CD4-positive, alpha-beta T cell (primary cell): Measurements from ENCODE around the gene PHF23. TPM values are rescaled to one million over a fixed set of nuclear protein-coding genes. Genes with fewer than 3 reads are reported as not detected.
A peak's percentile ranks its signal among the peaks of the same experiment; 100 is the strongest.

Source experiments
- ATAC-seq: fragments of 200-7000 bp; cut with Tn5 transposase; one replicate; pipeline ENCODE4 v1.10.0; 2022; ENCODE audit warnings: mild to moderate bottlenecking; ENCODE audit not compliant: poor library complexity
- CTCF ChIA-PET: fragments of 350-600 bp; sonication (Branson Sonifier 250); formaldehyde crosslinking; loops from one replicate; lab custom pipeline; 2021; ENCODE audit warnings: antibody characterized with exemption, inconsistent platforms; lab: Charles Lee
- POLR2A ChIA-PET: fragments of 350-600 bp; sonication (Branson Sonifier 250); formaldehyde crosslinking; loops from one replicate; lab custom pipeline; 2021; ENCODE audit warnings: antibody characterized with exemption, inconsistent platforms; lab: Charles Lee
- DNase-seq, 14 experiments: peaks; one replicate each; pipeline ENCODE4 v3.0.0-alpha.2; 2013 to 2020; ENCODE audit warnings: mixed read lengths in 2 of 14
- H3K27ac ChIP-seq, 2 donors: one replicate each; pipeline versions ENCODE4 v1.5.1 to v1.7.0; 2013; ENCODE audit warnings: low read length in 2 of 2, low read depth in 1 of 2, mild to moderate bottlenecking in 1 of 2
- H3K27me3 ChIP-seq, 2 experiments: 1 replicate in 1 of 2; 2 replicates in 1 of 2; pipeline versions ENCODE4 v1.6.1 to v1.7.0; 2013; ENCODE audit warnings: low read length in 2 of 2, control low read depth in 1 of 2, mild to moderate bottlenecking in 1 of 2, moderate library complexity in 1 of 2; ENCODE audit not compliant: insufficient read depth in 2 of 2, control insufficient read depth in 1 of 2
- H3K36me3 ChIP-seq: one replicate; pipeline ENCODE4 v1.6.1; 2013; ENCODE audit warnings: low read length, control low read depth; ENCODE audit not compliant: insufficient read depth
- H3K4me1 ChIP-seq: one replicate; pipeline ENCODE4 v1.6.1; 2013; ENCODE audit warnings: low read length, control low read depth; ENCODE audit not compliant: insufficient read depth
- H3K4me3 ChIP-seq: one replicate; pipeline ENCODE4 v1.5.1; 2013; ENCODE audit warnings: mild to moderate bottlenecking, low read length, moderate library complexity
- H3K9me3 ChIP-seq, 2 experiments: 1 replicate in 1 of 2; 2 replicates in 1 of 2; pipeline versions ENCODE4 v1.6.1 to v1.7.0; 2013; ENCODE audit warnings: low read length in 2 of 2, mild to moderate bottlenecking in 2 of 2, control low read depth in 1 of 2, moderate library complexity in 1 of 2; ENCODE audit not compliant: control insufficient read depth in 1 of 2, insufficient read depth in 1 of 2
- H3K27ac Mint-ChIP-seq: one replicate; pipeline ENCODE4 v1.8.0; 2020; ENCODE audit warnings: mixed read lengths
- H3K27me3 Mint-ChIP-seq: one replicate; pipeline ENCODE4 v1.8.0; 2021; ENCODE audit warnings: mixed read lengths
- H3K36me3 Mint-ChIP-seq: one replicate; pipeline ENCODE4 v1.8.0; 2021; ENCODE audit warnings: low read depth, mixed read lengths
- H3K4me1 Mint-ChIP-seq: one replicate; pipeline ENCODE4 v1.8.0; 2021; ENCODE audit warnings: low read depth, mixed read lengths
- H3K4me3 Mint-ChIP-seq: one replicate; pipeline ENCODE4 v1.8.0; 2020; ENCODE audit warnings: mild to moderate bottlenecking, mixed read lengths
- H3K9me3 Mint-ChIP-seq: one replicate; pipeline ENCODE4 v1.8.0; 2020; ENCODE audit warnings: mixed read lengths
- CTCF ChIP-seq: fragments of 200-600 bp; IDR thresholded peaks from one replicate; pipeline ENCODE4 v1.8.0; 2022; ENCODE audit warnings: antibody characterized with exemption, mild to moderate bottlenecking
- intact Hi-C, 2 experiments: fragments of 100-400 bp; cut with DNase I in 1 of 2; cut with micrococcal nuclease in 1 of 2; formaldehyde crosslinking; loops; one replicate each; pipeline versions ENCODE4 v1.15.1 to v1.9.0; 2023 to 2025; cut with DNase I, micrococcal nuclease
- total RNA-seq, 174 experiments: library from RNA in 2 of 174; stranded (reverse) in 2 of 174; gene quantifications; one replicate each; pipeline ENCODE4 v1.2.3 and lab custom pipeline; 2021 to 2026

Gene PHF23
- total RNA-seq, 2 experiments from 2014 or later: 4.5 to 5.1 TPM

DNA sequence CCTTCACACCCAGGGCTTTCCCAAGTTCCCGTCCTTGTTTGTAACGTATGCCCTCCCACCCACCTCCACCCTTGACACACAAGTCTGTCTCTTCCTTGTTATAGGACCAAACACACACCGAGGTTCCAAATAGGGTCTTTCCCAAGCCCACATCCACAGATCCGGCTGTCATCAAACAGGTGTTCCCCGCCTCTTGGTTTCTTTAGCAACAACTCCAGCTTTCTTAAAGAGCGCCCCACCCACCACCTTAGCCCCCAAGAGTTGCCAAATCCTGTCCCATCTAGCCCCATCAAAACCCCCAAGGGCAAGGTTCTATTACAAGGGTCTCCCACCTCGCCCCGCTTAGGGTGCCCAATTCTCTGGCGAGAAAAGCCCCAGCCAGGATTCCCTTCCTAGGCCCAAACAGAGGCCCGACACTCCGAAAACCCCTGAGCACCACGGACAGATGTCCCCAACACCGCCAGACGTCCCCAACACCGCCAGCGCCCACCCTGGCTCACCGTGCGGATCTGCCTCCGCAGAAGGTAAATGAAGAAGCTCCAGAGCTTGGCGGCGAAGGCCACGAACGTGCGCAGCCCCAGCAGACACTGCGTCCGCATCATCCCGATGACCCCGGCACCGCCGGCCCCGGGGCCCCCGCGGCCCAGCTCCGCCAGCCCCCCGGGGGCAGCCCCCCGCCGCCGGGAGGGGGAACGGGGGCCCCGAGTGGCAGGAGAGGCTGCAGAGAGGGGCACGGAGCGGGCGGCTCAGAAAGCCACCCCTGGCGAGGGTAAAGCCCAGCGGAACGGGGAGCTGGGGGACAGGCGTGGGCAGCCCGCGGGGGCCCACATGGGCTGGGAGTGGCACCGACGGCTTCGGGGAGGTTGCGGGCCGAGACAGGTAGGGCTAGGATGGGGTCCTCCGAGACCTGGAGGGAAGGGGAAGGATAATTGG lies 11.7 kb upstream of the PHF23 start:
- H3K4me1 Mint-ChIP-seq: peaks cover 45% of the 10 kb centered on the region
- DNase-seq (peak in 4 of 14 experiments; percentile 8 to 81 (median 60)), ATAC-seq (peak; percentile 1)
- Histone ChIP-seq H3K27me3 (no peaks in the 10 kb centered on the region), H3K36me3 (peaks cover 24% of the 10 kb centered on the region), H3K27ac (peak overlapping the region; percentile 63 to 99), H3K4me1 (peaks cover 36% of the 10 kb centered on the region), H3K4me3 (peak overlapping the region; percentile 71), H3K9me3 (no peaks in the 10 kb centered on the region)
- peak overlapping the region; percentile 100 for H3K27ac Mint-ChIP-seq
- intact Hi-C loops: loop anchor here in 1 of 2 experiments (1.0 to 5.0 kb wide), 5 partner anchors 10 to 311 kb away; partner anchors contain the start of genes ACADVL, DLG4, EIF5A and FGF11
- TF ChIP-seq CTCF: no peak
- H3K9me3 Mint-ChIP-seq: no peaks in the 10 kb centered on the region
- CTCF ChIA-PET: interaction anchor here (1.4 to 1.7 kb wide), 3 partner anchors 9 to 37 kb away, joined by 3 to 4 read pairs (median 4); partner anchors contain the start of gene GABARAP
- H3K4me3 Mint-ChIP-seq: peak overlapping the region; percentile 94
- peaks cover 53% of the 10 kb centered on the region for H3K36me3 Mint-ChIP-seq
- H3K27me3 Mint-ChIP-seq: no peaks in the 10 kb centered on the region
- POLR2A ChIA-PET: interaction anchor here (0.6 to 3.4 kb wide), 10 partner anchors 10 to 377 kb away, joined by 3 to 54 read pairs (median 4); partner anchors contain the start of genes ACADVL, DLG4, DVL2 and GABARAP

DNA sequence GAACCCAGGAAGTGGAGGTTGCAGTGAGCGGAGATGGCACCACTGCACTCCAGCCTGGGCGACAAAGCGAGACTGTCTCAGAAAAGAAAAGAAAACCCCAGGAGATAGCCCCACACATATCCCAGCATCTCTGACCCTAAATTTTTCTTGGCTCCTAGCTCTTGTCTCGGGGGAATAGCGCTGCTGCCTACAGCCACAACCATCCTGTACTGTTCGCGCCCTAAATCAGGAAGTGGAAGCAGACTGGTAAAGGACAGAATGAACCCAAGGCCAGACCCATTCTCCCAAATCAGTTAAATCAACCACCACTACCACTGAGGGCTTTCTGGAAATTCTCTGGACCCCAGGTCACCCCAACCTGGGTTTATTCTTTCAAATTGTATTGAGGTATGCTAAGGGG lies 10.6 kb upstream of the PHF23 start:
- no peaks in the 10 kb centered on the region for H3K27me3 Mint-ChIP-seq
- no peaks in the 10 kb centered on the region for H3K9me3 Mint-ChIP-seq
- H3K9me3 ChIP-seq: no peaks in the 10 kb centered on the region
- peak overlapping the region; percentile 71 for H3K4me3 ChIP-seq
- H3K27ac Mint-ChIP-seq: peak overlapping the region; percentile 100
- ChIA-PET CTCF (interaction anchor here (1.2 to 1.6 kb wide), 2 partner anchors 29 to 46 kb away, joined by 3 to 4 read pairs; no protein-coding TSS in a partner anchor), POLR2A (interaction anchor here (1.2 to 3.4 kb wide), 3 partner anchors 9 to 378 kb away, joined by 3 to 54 read pairs (median 4); partner anchors contain the start of genes DVL2, GABARAP, PHF23 and SAT2)
- intact Hi-C loops: loop anchor here in 1 of 2 experiments (5.0 kb wide), 4 partner anchors 33 to 312 kb away; partner anchors contain the start of genes ACADVL, DLG4, EIF5A and FGF11
- H3K27me3 ChIP-seq: no peaks in the 10 kb centered on the region
- peaks cover 25% of the 10 kb centered on the region for H3K36me3 ChIP-seq
- no peak for DNase-seq
- TF ChIP-seq CTCF: no peak
- no peak for ATAC-seq
- H3K4me1 Mint-ChIP-seq: peaks cover 45% of the 10 kb centered on the region
- peak overlapping the region; percentile 94 for H3K4me3 Mint-ChIP-seq
- peaks cover 36% of the 10 kb centered on the region for H3K4me1 ChIP-seq
- H3K36me3 Mint-ChIP-seq: peaks cover 49% of the 10 kb centered on the region
- H3K27ac ChIP-seq: peak overlapping the region in 1 of 2 donors; percentile 16

DNA sequence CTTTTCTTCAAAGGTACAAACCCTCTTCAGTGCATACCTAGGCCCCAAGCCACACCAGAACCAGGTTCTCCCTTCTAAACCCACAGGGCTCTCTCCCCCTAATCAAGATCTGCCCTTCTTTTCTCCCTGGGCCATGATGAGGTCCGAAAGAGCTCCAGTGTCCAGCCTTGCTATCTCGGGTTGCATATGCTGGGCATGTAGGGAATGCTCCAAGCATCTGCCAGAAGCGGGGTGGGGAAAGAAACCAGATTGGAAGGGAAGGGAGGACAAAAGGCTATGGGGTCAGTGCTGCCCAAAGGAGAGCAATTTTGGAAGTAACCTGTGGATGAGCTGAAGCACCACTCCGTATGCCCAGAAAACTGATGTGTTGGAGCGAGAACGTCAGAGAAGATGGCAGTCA lies 10.0 kb upstream of the PHF23 start:
- H3K27ac Mint-ChIP-seq: peak overlapping the region; percentile 100
- H3K4me1 ChIP-seq: peaks cover 36% of the 10 kb centered on the region
- DNase-seq (peak in 1 of 14 experiments; percentile 9), ATAC-seq (no peak)
- peaks cover 27% of the 10 kb centered on the region for H3K36me3 ChIP-seq
- H3K27ac ChIP-seq: no peak overlapping the region
- peaks cover 49% of the 10 kb centered on the region for H3K36me3 Mint-ChIP-seq
- peaks cover 45% of the 10 kb centered on the region for H3K4me1 Mint-ChIP-seq
- H3K9me3 Mint-ChIP-seq: no peaks in the 10 kb centered on the region
- no peak for TF ChIP-seq CTCF
- no peaks in the 10 kb centered on the region for H3K9me3 ChIP-seq
- intact Hi-C loops: no loop called here
- H3K27me3 Mint-ChIP-seq: no peaks in the 10 kb centered on the region
- ChIA-PET POLR2A (interaction anchor here (1.2 to 3.4 kb wide), 3 partner anchors 9 to 379 kb away, joined by 3 to 54 read pairs (median 4); partner anchors contain the start of genes DVL2, GABARAP, PHF23 and SAT2), CTCF (interaction anchor here (1.2 to 1.6 kb wide), 2 partner anchors 29 to 47 kb away, joined by 3 to 4 read pairs; no protein-coding TSS in a partner anchor)
- H3K4me3 Mint-ChIP-seq: peak overlapping the region; percentile 94
- H3K4me3 ChIP-seq: no peak overlapping the region
- H3K27me3 ChIP-seq: no peaks in the 10 kb centered on the region
